ENCODE results near the gene FLT3. TPM values are rescaled to one million over a fixed set of nuclear protein-coding genes. Genes with fewer than 3 reads are reported as not detected.
"Not testable (repeated sequence)": the region's sequence is repeated elsewhere in the genome, so short reads cannot be mapped to it uniquely, and the experiment has no call there.

The FLT3 gene
- total and polyA plus RNA-seq, 12 donors, result 0.06 to 1.0 (median 0.26) TPM

GRCh38 chr13:28012383-28012782, 88.0 kb downstream of the FLT3 start:
- Histone ChIP-seq H3K36me3 (replicated peaks in 1 of 2) (no peaks in the 10 kb centered on the region), H3K27ac (no peak overlapping the region), H3K9me3 (replicated peaks in 1 of 3) (no peaks in the 10 kb centered on the region), H3K4me1 (replicated peaks in 1 of 2) (no peaks in the 10 kb centered on the region), H3K4me3 (no peak overlapping the region), H3K27me3 (no peaks in the 10 kb centered on the region)
- intact Hi-C loops (cut with DNase I), result no loop called here
- DNase-seq, result no peak
- WGBS, 4 donors, result 73 to 83% (median 76%) methylated on average over 4 of the region's 4 CpGs
- TF ChIP-seq POLR2A (IDR thresholded peaks at IDR 0.05) (no peak), CTCF (IDR thresholded peaks at IDR 0.05) (no peak)

- H3K27me3 ChIP-seq, result no peaks in the 10 kb centered on the region
- no peak overlapping the region for H3K27ac ChIP-seq
- no peak for DNase-seq
- H3K36me3 ChIP-seq (replicated peaks in 1 of 2), result no peaks in the 10 kb centered on the region
- 66 to 73% (median 69%) methylated on average over 5 of the region's 5 CpGs for WGBS, 4 donors
- H3K9me3 ChIP-seq (replicated peaks in 1 of 3), result no peaks in the 10 kb centered on the region
- no peaks in the 10 kb centered on the region for H3K4me1 ChIP-seq (replicated peaks in 1 of 2)
- TF ChIP-seq POLR2A (IDR thresholded peaks at IDR 0.05) (no peak), CTCF (IDR thresholded peaks at IDR 0.05) (no peak)
- H3K4me3 ChIP-seq, result no peak overlapping the region
- intact Hi-C loops (cut with DNase I), result no loop called here
These were observed 90.3 kb downstream of the FLT3 start for GRCh38 chr13:28010046-28010445.

GRCh38 chr13:28005016-28005415, 95.4 kb downstream of the FLT3 start:
- H3K9me3 ChIP-seq (replicated peaks in 1 of 3); intact Hi-C loops (cut with DNase I); DNase-seq; H3K4me3 ChIP-seq; H3K36me3 ChIP-seq (replicated peaks in 1 of 2); H3K27ac ChIP-seq; H3K27me3 ChIP-seq; H3K4me1 ChIP-seq (replicated peaks in 1 of 2): not testable (repeated sequence)
- 89 to 97% (median 94%) methylated on average over 13 of the region's 13 CpGs for WGBS, 4 donors

- intact Hi-C loops (cut with DNase I), result no loop called here
- no peaks in the 10 kb centered on the region for H3K4me1 ChIP-seq (replicated peaks in 1 of 2)
- H3K27ac ChIP-seq, result no peak overlapping the region
- no peaks in the 10 kb centered on the region for H3K27me3 ChIP-seq
- no peaks in the 10 kb centered on the region for H3K9me3 ChIP-seq (replicated peaks in 1 of 3)
- H3K4me3 ChIP-seq, result no peak overlapping the region
- DNase-seq, result no peak
- TF ChIP-seq POLR2A (IDR thresholded peaks at IDR 0.05) (no peak), CTCF (IDR thresholded peaks at IDR 0.05) (no peak)
- no peaks in the 10 kb centered on the region for H3K36me3 ChIP-seq (replicated peaks in 1 of 2)
- 72 to 87% (median 83%) methylated on average over 6 of the region's 6 CpGs for WGBS, 4 donors
These were observed 97.3 kb downstream of the FLT3 start for GRCh38 chr13:28002886-28003698.

Data from adrenal gland (tissue), 12 donors.